NCI-H1092 treated with DMSO at 0.1 percent for 48 hours (cell line): ENCODE results near the gene SAC3D1.
"Not testable (repeated sequence)": the region's sequence is repeated elsewhere in the genome, so short reads cannot be mapped to it uniquely, and the experiment has no call there.

Experiments
- DNase-seq: peaks from one replicate; lab custom pipeline; 2025; lab: John Stamatoyannopoulos, UW

The SAC3D1 gene

DNA sequence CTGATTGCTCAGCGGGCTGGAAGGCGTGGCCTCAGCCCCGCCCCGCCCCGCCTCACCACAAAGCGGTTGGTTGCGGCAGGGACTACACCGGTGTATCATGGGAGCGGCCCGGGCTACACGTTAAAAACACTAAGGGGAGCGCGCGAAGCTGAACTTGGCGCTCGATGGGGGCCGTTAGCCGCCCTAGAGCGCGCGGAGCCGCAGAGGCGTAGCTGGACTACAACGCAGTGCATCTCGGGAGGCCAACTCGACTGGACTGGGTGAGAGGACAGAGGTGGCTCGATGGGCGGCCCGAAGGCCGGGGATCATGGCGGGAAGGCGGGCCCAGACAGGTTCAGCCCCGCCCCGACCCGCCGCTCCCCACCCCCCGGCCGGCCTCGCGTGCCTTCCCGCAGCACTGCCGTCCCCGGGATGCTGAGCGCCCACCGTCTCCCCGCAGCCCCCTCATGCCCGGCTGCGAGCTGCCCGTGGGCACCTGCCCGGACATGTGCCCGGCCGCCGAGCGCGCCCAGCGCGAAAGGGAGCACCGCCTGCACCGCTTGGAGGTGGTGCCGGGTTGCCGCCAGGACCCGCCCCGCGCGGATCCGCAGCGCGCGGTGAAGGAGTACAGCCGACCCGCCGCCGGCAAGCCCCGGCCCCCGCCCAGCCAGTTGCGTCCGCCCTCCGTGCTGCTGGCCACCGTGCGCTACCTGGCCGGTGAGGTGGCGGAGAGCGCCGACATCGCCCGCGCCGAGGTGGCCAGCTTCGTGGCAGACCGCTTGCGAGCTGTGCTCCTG lies at the start of gene SAC3D1:
SAC3D1 (plus strand) TSS at position 364 of the 776 bp plus-strand sequence; CDS start at position 447, 83 bp downstream.
- peak; percentile 99 for DNase-seq

DNA sequence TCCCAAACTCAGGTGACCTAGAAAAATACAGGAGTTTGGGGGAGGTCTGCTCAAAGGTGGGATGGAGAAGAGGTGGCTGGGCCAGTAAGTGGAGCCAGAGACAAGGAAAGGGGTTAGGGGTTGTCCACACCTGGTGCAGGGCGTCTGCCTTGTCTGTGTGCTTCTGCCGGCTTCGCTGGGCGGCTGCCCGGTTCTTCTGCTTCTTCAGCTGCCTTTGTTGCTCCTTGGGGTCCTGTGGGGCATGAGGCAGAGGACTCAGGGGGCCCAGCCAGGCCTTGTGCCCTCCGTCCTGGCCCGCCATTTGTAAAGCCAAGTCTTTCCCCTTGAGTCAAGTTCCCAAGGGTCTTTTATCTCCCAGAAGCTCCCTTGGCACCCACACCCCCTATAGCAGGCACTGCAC lies 46.7 kb upstream of the SAC3D1 start:
- DNase-seq: no peak

DNA sequence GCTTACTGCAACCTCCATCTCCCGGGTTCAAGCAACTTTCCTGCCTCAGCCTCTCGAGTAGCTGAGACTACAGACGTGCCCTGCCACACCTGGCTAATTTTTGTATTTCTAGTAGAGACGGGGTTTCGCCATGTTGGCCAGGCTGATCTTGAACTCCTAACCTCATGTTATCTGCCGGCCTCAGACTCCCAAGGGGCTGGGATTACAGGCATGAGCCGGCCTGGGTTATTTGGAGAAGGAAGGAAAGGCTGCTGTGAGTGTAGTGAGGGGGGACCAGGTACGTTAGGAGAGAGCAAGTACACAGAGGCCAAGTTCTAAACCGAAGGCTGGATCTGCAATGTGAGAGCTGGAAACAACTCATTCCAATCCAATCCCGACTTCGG lies 44.7 kb upstream of the SAC3D1 start:
- no peak for DNase-seq

DNA sequence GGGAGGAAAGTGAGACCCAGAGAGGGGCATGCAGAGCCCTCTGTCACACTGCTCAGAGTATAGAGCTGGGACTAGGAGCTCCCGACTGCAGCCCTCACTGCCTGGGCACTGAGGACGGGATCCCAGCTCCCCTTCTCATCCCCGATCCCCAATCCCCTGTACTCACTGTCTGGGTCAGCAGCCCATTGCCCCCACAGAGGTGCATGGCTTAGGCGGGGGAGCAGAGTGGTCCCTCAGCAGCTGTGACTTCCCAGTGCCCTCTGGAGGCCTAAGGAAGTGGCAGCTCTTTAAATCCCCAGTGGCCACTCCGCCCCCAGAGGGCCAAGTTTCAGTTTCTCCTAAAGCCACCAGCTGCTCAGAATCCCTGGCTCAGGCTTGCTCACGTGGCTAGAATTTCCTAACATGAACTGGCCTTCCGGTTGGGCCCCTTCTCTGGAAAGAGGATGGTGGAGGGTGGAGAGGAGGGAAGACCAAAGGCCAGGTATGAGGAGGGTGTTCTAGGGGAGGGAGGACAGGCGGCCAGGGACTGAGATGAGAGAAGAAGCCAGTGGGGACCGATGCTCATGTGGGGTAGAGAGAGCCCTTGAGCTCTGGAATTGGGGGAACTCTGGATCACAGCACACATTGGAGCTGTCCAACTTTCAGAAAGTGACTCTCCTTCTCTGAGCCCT lies 44.2 kb upstream of the SAC3D1 start, which contains the start of gene BATF2:
BATF2 (minus strand) TSS at position 262 of the 671 bp plus-strand sequence; CDS start at position 205, 57 bp downstream.
- DNase-seq: peak; percentile 69

DNA sequence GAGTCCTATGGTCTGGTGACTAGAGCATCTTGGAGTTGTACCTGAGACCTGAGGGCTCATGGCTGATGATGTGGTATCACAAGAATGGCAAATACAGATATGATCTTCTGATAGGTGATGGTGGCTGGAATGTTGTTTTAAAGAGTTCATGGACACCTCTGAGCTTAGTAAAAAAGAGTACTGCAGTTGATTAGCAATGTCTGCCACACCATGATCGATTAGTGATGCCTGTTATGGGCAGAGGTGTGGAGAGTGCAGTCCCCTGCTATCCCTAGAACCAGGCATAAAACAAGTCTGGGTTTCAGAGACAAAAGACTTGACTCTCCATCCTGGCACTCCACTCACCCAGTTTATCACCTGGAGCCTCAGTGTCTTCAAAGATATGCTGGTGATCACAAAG lies 42.9 kb upstream of the SAC3D1 start:
- no peak for DNase-seq

DNA sequence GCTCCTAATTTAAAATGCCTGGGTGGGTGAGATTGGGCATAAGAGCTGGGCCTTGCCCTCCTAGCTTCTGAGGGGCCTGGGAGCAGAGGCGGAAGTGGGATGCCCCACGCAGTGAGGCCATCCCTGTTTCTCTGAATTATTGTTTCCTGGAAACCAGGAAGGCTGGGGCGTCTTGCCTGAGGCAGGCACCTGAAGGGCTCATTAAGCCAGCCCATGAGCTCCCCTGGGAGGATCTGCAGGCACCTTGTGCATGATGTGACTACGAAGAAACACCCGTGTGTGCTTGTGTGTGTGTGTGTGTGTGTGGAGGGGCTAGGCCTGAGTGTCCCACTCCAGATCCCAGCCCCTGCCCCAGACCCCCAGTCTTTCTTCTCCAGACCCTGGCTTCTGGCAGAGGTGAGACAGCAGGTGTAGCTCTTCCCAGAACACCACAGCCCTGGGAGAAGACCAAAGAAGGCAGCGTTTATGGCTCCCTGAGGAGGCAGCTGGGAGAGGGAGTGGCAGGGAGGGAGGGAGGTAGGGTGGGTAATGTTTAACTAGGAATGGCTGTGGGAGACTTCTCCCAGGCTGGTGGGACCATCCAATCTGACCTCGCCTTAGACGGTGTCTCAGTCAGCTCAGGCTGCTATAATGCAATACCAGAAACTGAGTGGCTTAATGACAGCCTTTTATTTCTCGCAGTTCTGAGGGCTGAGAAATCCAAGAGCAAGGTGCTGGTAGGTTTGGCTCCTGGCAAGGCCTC lies 42.1 kb upstream of the SAC3D1 start:
- DNase-seq: no peak

DNA sequence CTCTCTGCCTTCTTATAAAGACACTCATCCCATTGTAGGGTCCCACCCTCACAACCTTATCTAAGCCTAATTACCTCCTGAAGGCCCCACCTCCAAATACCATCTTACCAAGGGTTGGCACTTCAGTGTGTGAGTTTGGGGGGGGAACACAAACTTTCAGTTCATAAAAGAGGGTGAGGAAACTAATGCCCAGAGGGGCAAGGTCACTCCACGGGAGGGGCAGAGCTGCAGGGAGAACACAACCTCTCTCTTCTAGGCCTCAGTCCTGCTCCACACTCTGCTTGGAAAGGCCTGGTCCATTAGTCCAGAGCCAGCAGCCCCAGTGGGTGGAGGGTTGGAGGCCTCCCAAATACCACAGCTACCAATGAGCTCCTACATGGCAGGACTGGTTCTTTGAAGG lies 41.5 kb upstream of the SAC3D1 start:
- DNase-seq: no peak

DNA sequence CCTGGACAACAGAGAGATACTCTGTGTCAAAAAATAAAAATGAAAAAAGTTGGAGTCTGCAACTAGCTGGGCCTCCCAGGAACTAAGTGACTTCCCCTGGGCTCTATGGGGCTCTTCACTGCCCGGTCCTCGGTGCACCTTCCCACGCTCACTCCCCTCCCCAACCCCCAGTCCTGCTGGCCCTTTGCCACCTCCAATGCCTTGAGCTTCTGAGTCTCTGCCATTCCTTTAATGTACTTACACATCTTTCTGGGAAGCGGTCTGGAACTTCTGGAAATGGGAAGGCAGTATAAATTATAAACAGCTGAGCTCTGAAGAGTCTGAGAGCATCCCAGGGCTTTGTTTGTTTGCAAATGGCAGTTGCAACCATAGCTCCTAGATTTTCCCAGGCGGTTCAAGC lies 38.3 kb upstream of the SAC3D1 start:
- no peak for DNase-seq

DNA sequence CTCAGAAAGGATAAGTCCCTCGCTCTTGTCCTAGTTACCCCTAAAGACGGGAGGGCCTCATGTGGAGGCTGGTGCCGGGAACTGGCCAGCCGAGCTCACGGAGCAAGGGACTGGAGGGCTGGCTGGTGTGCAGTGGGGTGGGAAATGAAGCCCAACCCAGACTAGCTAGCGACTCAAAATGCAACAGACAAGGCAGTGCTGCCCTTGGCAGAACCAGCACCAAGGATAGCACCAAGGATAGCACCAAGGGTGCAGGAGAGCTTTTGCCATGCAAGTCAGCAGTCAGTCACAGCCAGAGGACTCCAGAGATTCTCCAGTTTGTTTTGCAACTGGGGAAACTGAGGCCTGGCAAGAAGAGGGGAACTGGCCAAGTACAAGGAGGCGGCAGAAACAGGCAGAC lies 37.7 kb upstream of the SAC3D1 start:
- no peak for DNase-seq

DNA sequence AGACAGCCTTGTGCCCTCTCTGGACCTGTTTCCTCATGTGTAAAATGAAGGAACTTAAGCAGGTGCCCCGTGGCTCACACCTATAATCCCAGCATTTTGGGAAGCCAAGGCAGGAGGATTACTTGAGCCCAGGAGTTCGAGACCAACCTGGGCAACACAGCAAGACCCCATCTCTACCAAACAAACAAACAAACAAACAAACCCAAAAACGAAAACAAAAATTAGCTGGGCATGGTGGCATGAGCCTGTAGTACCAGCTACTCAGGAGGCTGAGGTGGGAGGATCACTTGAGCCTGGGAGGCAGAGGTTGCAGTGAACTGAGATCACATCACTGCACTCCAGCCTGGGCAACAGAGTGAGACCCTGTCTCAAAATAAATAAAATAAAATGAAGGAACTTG lies 37.0 kb upstream of the SAC3D1 start:
- DNase-seq: not testable (repeated sequence)

DNA sequence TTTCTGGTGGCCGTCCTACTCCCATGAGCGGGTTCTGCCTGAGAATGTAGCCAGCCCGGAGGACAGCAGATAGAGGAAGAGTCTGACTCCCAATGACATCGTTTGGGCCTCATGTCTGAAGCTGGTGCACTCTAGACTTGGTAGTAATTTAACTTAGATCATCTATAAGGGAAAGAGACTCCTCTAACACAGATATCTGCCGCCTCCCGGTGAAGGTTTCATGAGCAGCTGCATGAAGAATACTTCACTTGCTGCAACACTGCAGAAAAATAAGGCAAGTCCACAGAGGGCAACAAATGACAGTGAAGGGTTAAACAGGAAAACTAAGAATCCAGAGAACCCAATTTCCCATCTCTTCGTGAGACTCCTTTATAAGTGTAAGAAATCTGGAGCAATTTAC lies 33.0 kb upstream of the SAC3D1 start:
- no peak for DNase-seq

DNA sequence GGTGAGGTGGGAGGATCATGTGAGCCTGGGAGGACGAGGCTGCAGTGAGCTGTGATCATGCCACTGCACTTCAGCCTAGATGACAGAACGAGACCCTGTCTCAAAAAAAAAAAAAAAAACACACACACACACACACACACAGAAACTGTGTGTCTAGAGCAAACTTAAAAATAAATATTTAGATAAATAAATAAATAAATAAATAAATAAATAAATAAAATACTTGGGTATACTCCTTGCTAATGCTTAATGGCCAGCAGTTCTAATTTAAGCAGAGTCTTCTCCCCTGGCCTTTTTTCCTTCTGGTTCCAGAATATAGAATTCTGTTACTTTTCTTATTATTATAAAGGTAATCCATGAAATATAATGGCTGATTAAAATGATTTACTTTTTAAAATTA lies 32.1 kb upstream of the SAC3D1 start:
- no peak for DNase-seq

DNA sequence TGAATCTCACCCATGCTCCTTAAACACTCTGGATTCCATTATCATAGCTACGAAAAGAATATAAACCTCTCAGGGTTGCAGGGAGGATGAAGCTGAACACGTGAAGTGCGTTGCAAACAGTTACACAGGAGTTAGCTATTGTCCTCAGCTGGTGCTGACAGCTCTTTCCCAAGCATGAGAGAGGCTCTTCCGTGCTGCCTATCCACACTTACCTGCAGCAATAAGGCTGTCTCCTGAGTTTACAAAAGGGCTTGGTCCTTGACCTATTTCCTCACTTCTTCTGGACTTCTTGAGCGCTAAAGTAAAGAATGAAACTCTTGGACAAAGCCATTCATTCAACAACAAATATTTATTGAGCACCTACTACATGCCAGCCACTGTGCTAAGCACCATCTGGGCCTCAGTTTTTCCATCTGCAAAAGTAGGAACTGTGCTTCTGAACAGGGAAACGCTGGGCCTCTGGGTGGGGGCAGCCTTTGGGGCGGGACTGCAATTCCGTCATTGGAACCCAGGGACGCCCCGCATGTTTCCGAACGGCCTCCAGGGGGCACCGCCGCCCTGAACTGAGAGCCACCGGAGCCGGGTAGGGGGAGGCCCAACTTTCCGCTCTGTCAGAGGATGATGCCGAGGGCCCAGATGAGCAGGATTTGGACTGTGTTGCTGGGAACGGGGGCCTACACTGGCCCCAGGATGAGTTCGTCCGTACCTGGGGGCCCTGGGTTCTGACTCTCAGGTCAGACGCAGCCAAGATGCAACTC lies 27.7 kb upstream of the SAC3D1 start:
- DNase-seq: peak; percentile 90

DNA sequence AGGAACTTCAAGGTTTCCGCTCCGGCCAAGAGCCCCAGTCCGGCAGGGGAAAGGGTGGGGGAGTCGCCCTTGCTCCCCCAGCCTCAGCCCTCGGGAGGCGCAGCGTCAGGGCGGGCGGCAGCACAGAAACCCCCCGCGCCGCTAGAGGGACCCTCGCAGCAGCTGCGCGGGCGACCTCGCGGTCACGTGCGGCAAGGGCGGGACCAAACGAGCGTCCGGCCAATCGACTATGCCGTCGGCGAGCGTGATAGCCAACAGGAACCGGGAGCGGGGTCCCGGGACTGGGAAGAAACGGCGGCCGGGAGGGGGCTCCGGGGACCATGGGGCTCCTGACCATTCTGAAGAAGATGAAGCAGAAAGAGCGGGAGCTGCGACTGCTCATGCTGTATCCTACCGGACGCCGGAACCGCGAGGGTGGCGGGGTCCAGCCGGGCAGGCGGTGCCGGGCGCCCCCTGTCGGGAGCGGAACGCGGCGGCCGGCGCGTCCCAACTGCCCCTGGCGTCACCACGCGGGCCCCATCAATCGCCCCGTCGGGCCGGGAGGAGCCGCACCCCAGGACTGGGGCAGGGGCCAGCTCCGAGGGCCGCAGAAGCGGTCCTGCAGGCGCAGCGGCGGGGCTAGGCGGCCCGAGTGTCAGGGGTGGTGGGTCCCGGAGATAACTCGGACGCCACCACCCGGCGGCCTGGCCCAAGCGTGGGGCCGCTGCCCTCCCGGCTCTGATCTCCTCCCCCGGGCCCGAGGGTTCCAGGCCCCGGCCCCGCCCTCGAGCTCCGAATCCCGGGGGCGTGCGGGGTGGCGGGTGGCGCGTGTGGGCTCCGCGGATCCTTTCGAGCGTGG lies 26.9 kb upstream of the SAC3D1 start, which contains the start of gene ARL2:
ARL2 (plus strand) TSS at position 273 of the 838 bp plus-strand sequence; CDS start at position 321, 48 bp downstream.
- DNase-seq: peak; percentile 91

DNA sequence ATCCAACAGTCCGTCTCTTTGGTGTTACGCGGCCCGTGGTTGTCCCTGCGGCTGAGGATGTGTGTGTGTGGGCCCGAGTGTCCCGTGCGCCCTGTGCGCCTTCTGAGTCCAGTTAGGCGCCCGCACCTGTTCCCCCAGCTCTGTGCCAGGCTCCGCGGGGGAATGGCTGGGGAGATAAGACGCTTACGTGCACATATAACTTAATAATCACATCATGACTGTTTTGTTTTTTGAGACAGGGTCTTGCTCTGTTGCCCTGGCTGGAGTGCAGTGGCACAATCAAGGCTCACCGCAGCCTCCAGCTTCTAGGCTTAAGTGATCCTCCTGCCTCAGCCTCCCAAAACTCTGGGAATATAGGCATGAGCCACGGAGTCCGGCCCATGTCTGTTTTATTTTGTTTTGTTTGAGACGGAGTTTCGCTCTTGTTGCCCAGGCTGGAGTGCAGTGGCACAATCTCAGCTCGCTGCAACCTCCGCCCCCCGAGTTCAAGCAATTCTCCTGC lies 26.2 kb upstream of the SAC3D1 start:
- no peak for DNase-seq

DNA sequence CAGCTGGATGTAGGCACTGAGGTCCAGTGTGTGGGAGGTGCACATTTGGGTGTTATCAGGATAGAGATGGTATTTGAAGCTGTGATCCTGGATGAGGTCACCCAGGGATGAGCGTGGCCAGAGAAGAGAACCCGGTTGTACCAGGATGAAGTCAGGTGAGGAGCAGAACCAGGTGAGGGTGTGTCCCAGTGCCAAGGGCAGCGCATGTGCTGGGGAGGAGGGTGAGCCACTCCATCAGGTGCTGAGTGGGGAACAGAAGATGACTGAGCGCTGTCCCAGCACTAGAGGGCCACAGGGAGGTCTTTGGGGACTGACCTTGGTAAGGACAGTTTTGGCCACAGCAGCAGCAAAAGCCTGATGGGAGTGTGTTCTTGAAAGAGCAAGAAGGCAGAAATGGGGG lies 24.3 kb upstream of the SAC3D1 start:
- no peak for DNase-seq

DNA sequence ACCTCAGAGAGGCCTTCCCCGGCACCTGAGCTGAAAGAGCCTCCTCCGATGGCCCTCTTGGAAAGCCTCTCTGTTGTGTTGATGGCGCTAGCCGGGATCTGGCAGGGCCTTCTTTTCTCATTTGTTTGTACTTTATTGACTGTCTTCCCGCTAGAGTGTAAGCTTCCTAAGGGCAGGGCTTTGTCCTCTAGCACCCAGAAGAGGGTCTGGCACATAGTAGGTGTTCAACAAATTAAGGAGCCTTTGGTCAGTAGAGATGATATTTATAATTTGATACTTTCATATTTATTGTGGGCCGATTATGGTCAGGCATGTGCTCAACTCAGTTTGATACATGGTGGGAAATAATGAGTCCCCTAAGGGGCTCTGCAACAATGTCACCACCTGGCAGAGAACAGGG lies 23.1 kb upstream of the SAC3D1 start:
- no peak for DNase-seq

DNA sequence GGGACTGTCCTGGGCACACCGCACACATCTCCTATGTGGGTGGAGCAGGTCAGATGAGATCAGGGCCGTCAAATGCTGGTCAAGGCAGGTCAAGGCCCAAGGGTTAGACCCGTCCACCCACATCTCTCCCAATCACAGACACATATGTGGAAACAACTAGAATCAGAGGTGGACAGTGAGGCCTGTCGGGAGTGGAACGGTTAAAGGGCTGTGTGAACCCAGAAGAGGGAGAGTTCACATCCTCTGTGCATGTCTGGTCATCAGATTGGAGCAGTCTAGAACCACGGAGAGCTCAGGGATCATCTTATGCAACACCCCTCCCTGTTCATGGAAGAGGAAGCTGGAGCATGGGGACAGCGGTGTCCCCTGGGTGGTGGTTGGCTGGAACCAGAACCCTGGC lies 21.2 kb upstream of the SAC3D1 start:
- DNase-seq: no peak

DNA sequence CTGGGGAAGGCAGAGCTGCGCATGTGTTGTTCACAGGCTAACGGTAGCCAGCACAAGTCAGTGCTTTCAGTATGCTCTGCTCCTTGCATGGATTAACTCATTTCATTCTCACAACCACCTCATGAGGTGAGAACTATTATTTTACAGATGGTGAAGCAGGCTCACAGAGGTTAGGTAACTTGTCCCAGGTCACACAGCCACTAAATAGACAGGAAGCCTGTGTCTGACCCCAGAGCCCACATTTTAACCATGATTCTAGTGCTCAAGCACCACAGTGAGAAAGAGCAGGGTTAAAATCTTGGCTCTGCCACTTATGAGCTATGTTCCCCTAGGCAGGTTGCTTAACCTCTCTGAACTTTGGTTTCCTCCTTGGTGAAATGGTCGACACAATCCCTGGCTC lies 20.0 kb upstream of the SAC3D1 start:
- DNase-seq: no peak

DNA sequence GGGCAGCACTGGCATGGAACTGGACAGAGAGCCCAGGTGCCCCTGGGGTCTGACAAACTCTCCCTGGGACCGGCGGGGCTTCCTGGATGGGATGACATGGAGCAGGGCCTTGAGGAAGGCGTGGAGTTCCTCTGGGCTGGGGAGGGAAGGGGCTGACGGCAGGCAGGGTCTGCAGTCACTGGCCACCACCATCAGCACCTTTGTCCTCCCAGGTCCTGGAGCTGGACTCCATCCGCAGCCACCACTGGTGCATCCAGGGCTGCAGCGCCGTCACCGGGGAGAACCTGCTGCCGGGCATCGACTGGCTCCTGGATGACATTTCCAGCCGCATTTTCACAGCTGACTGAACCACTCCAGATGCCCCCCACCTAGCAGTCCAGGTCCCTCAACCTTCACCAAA lies 19.5 kb upstream of the SAC3D1 start:
- DNase-seq: no peak

DNA sequence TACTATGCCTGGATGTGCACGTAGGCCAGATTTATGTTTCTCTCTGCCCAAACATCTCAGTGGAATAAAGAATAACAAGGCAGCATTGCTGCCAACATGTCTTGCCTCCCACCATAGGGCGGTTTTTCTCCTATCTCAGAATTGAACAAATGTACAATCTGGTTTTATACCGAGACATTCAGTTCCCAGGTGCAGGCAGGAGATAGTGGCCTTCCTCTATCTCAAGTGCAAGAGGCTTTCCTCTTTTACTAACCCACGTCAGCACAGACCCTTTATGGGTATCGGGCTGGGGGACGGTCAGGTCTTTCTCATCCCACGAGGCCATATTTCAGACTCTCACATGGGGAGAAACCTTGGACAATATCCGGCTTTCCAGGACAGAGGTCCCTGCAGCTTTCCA lies 17.5 kb upstream of the SAC3D1 start:
- not testable (repeated sequence) for DNase-seq
